Urinary bladder (tissue), 4 donors: ENCODE results near the gene RPSA. TPM values are rescaled to one million over a fixed set of nuclear protein-coding genes. Genes with fewer than 3 reads are reported as not detected.
"Not testable (repeated sequence)": the region's sequence is repeated elsewhere in the genome, so short reads cannot be mapped to it uniquely, and the experiment has no call there.

Experiments used
- DNase-seq: peaks from one replicate; pipeline ENCODE4 v3.0.0-alpha.2; 2015; ENCODE audit errors: extremely low spot score
- H3K27ac ChIP-seq: one replicate; pipeline ENCODE4 v1.5.1; 2013; ENCODE audit warnings: low read depth, mild to moderate bottlenecking, moderate library complexity
- H3K36me3 ChIP-seq: one replicate; pipeline ENCODE4 v1.6.1; 2013; ENCODE audit warnings: mild to moderate bottlenecking, moderate library complexity; ENCODE audit not compliant: insufficient read depth
- H3K4me1 ChIP-seq: one replicate; pipeline ENCODE4 v1.6.1; 2013; ENCODE audit warnings: mild to moderate bottlenecking, moderate library complexity; ENCODE audit not compliant: insufficient read depth
- H3K4me3 ChIP-seq: one replicate; pipeline ENCODE4 v1.5.1; 2013; ENCODE audit warnings: low read depth, low read length
- WGBS: extraction: QIAGEN DNeasy Blood & Tissue Kit; methylation state at CpG from one replicate; pipeline ENCODE4 v1.1.7; 2013; 5-methylcytosine and 5-hydroxymethylcytosine counted together
- polyA plus RNA-seq: library from polyadenylated mRNA; stranded (reverse); fragments of 200-250 nt; gene quantifications from one replicate; pipeline ENCODE4 v1.2.3, GENCODE V29; 2013
- total RNA-seq: library from RNA; depleted of rRNA; stranded (reverse); fragments of >200 nt; gene quantifications from one replicate; pipeline ENCODE4 v1.2.3, GENCODE V29; 2014
- donor health status: healthy with polysubstance abuse.
- donor health status: healthy.

RPSA gene
- total and polyA plus RNA-seq, 2 donors, result 970 to 1,326 TPM

DNA sequence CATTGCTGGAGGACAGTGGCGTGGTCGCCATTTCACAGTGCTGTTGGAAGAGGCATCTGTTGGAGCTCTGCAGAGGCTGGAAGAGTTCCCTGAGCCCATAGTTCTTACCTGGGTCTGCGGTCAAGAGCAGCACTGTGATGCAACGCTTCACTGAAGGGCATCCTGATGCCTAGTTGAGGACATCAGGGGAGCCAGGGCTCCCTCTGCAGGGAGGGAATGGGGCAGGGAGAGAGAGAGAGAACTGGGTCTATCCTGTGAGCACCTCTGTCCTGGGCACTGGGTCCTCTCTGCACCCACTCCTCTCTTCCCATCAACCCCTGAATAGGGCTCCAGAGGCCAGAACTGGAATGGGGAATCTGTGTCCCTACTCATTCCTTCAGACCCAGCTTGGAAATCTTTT is 37.0 kb downstream of the RPSA start:
- Histone ChIP-seq H3K27ac (no peak overlapping the region), H3K4me3 (no peak overlapping the region), H3K4me1 (no peaks in the 10 kb centered on the region), H3K36me3 (no peaks in the 10 kb centered on the region)
- no peak for DNase-seq
- 77% methylated on average over 4 of the region's 4 CpGs for WGBS

DNA sequence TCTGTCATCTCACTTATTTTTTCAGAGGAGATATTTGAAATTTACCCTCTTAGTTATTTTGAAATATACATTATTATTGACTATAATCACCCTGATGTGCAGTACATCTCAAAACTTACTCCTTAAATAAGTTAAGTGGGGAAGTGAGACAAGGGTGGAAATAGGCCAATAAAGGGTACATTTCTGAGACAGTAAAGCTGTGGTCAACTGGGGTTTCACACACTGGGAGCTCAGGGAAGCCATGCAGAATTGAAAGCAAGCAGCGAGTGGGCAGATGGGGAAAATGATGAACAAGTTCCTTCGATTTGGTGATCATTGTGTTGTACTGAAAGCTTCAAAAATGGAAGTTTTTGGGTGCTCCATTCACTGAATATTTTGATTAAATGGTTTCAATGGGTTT is 39.4 kb downstream of the RPSA start:
- 76% methylated on average over 2 of the region's 2 CpGs for WGBS
- no peaks in the 10 kb centered on the region for H3K4me1 ChIP-seq
- H3K36me3 ChIP-seq, result no peaks in the 10 kb centered on the region
- H3K4me3 ChIP-seq, result no peak overlapping the region
- no peak overlapping the region for H3K27ac ChIP-seq
- DNase-seq, result no peak

DNA sequence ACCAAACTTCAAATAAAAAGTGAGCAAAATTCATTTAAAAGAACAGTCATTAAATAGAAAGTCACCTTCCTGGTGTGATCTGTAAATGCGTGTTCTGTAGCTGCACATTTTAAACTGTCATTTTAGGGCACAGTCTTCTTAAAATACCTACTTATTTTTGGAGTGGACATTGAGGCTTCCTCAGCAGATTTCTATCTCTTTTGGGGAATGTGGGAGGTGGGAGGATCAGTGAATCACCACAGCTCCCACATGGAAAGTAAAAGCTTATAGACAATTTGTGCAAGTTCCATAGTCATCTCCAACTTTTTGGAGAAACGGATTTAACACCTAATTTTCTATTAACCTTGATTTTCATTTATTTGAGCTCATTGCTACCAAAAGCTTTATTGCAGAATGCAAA is 39.9 kb downstream of the RPSA start:
- H3K4me3 ChIP-seq, result no peak overlapping the region
- no peak overlapping the region for H3K27ac ChIP-seq
- 83% methylated on average over 2 of the region's 2 CpGs for WGBS
- no peaks in the 10 kb centered on the region for H3K36me3 ChIP-seq
- DNase-seq, result no peak
- no peaks in the 10 kb centered on the region for H3K4me1 ChIP-seq

DNA sequence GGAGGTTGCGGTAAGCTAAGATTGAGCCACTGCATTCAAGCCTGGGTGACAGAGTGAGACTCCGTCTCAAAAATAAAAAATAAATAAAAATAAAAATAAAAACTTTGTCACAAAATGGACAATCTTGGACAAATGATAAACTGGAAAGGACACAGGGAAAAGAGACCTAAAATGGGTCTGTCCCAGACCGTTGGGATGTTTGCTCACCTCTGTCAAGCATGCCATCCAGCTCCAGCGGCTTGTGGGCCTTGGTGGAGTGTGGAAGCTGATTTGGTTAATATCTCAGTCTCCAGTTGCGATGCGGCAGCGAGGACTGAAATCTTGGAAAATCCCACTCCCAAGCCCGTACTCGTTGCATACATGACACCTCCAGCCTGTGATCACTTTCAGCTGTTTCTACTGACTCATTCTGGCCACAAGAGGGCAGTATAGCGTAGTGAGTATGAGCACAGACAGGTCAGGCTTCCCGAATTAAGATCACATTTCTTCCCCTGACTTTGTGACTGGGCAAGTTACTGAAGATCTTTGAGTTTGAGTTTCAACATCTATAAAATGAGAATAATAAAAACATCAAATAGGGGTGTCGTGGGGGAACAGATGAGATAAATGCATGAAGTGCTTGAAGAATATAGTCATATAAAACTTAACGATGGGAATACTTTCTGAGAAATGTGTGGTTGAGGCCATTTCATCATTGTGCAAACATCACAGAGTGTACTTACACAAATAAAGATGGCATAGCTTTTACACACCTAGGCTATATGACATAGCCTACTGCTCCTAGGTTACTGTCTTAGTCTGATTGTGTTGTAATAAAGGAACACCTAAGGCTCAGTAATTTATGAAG is 41.3 kb downstream of the RPSA start:
- Histone ChIP-seq H3K4me3 (no peak overlapping the region), H3K4me1 (no peaks in the 10 kb centered on the region), H3K27ac (no peak overlapping the region), H3K36me3 (no peaks in the 10 kb centered on the region)
- WGBS, result 20% methylated on average over 13 of the region's 13 CpGs
- DNase-seq, result peak; percentile 80

DNA sequence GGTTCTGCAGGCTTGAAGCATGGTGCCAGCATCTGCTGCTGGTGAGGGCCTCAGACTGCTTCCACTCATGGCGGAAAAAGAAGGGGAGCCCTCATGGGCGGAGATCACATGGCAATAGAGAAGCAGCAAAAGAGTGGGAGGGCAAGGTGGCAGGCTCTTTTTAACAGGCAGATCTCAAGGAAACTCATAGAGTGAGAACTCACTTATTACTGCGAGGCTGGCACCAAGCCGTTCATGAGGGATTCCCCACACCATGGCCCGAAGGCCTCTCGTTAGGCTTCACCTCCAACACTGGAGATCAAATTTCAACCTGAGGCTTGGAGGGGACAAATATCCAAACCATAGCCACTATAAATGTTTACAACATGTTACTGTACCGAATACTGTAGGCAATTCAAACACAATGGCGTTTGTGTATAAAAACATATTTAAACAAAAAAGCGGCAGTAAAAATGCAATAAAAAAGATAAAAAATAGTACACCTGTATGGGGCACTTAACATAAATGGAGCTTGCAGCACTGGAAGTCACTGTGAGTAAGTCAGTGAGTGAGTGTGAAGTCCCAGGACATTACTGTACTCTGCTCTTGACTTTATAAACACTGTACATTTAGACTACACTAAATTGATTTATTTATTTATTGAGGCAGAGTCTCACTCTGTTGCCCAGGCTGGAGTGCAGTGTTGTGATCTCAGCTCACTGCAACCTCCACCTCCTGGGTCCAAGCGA is 42.1 kb downstream of the RPSA start:
- DNase-seq, result no peak
- no peaks in the 10 kb centered on the region for H3K36me3 ChIP-seq
- H3K4me1 ChIP-seq, result no peaks in the 10 kb centered on the region
- 60% methylated on average over 10 of the region's 10 CpGs for WGBS
- H3K27ac ChIP-seq, result no peak overlapping the region
- no peak overlapping the region for H3K4me3 ChIP-seq

DNA sequence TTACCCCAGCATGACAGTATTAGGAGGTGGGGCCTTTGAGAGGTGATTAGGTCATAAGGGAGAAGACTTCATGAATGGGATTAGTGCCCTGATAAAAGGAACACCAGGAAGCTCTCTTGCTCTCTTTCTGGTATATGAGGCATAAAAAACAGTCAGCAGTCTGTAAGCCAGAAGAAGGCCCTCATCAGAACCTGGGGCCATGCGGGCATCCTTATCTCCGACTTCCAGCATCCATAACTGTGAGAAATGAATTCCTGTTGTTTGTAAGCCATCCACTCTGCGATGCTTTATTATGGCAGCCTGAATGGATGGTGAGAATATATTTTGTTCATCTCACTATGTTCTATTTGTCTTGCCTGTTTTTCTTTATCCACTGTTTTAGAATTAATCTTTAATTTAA is 43.3 kb downstream of the RPSA start:
- Histone ChIP-seq H3K36me3 (no peaks in the 10 kb centered on the region), H3K4me1 (no peaks in the 10 kb centered on the region), H3K4me3 (no peak overlapping the region), H3K27ac (no peak overlapping the region)
- 77% methylated on average over 3 of the region's 3 CpGs for WGBS
- DNase-seq, result no peak

DNA sequence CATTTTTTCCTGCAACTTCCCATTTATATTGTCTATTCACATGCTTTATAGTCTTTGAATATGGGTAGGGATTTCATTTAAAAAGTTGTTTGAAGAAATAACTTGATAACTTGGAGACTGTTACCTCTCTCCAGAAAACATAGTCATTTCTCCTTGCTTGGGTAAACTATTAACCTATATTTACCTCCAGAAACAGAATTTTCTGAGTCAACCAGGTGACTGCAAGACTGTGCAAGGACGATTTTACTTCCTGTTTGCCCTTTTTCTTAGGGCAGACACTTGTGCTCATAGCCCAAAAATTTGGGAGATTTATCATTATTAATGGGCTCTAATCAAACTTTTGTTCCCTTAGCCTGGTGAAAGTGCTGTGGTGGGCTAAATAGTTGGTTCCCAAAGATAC is 46.6 kb downstream of the RPSA start:
- 54% methylated on average over 1 of the region's 1 CpG for WGBS
- H3K27ac ChIP-seq, result no peak overlapping the region
- H3K36me3 ChIP-seq, result no peaks in the 10 kb centered on the region
- no peak overlapping the region for H3K4me3 ChIP-seq
- no peaks in the 10 kb centered on the region for H3K4me1 ChIP-seq
- no peak for DNase-seq

DNA sequence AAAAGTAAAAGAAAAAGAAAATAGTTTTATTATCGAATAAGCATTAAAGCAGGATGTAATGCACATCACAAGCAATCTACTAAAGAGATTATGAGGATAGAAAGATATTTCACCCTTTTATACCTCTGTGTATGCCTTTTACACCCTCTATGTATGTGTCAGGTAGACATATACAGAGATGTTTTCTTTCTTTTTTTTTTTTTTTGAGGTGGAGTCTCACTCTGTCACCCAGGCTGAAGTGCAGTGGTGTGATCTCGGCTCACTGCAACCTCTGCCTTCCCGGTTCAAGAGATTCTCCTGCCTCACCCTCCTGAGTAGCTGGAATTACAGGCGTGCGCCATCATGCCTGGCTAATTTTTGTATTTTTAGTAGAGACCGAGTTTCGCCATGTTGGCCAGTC is 47.4 kb downstream of the RPSA start:
- not testable (repeated sequence) for H3K4me1 ChIP-seq, H3K27ac ChIP-seq, H3K4me3 ChIP-seq, DNase-seq, H3K36me3 ChIP-seq
- 88% methylated on average over 7 of the region's 7 CpGs for WGBS

DNA sequence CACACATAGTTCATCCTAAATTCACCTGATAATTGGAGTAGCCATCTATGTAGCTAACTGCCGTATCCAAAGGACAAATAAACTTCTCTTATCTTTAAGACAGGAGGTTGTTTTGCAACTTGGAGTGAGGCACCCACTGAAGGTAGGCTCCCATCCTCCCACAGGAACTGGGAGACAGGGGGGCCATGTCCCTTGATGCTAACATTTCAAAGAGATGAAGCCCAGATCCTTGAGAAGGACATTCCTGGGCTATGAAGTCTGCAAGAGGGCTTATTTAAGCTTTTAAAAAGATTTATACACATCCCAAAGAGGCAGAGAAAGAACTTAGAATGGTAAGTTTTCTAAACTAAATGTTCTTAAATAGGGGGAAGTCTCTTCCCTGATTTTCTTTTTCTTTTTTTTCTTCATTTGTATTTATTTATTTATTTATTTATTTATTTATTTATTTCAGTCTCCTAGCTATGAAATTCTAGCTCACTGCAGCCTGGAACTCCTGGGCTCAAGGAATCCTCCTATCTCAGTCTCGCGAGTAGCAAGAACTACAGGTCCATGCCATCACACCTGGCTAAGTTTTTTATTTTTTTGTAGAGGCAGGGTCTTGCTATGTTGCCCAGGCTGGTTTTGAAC is 48.2 kb downstream of the RPSA start:
- Histone ChIP-seq H3K4me1 (no peaks in the 10 kb centered on the region), H3K4me3 (no peak overlapping the region), H3K27ac (no peak overlapping the region), H3K36me3 (no peaks in the 10 kb centered on the region)
- WGBS, result 35% methylated on average over 3 of the region's 3 CpGs
- no peak for DNase-seq

DNA sequence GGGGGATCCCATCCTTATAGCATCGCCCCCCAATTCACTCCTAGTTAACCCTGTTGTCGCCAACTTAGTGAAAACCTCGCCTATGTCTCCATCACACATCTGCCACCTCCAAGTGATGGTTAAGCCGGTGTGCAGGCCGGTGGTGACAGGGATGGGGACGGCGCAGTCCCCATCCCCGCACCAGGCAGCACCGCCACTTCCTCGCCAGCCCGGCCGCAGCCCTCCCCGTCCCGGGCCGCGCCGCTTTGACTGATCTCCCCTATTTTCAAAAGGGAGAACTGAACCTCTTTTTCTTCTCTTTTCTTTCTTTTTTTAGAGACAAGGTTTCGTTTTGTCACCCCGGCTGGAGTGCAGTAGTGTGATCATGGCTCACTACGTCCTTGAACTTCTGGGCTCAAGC is 49.6 kb downstream of the RPSA start:
- no peak for DNase-seq

DNA sequence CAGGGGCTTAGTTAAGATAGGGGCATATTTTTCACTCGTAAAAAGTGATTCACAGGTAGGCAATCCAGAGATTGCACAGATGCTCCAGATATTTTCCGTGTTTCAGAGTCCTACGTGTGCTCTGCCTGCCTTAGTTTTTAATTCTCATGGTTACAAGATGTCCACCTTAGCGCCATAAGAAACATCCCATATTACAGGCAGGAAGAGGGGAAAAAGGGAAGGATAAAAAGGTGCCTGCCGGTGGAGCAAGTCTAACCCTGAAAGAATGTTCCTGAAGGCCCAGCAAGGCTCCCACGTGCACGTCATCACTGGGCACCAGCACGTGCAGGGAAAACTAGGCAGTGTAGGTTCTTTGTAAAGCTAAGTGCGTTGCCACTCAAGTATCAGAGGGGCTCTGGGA is 50.8 kb downstream of the RPSA start:
- WGBS, result 78% methylated on average over 9 of the region's 9 CpGs
- no peak overlapping the region for H3K4me3 ChIP-seq
- no peak overlapping the region for H3K27ac ChIP-seq
- no peak for DNase-seq
- no peaks in the 10 kb centered on the region for H3K36me3 ChIP-seq
- no peaks in the 10 kb centered on the region for H3K4me1 ChIP-seq

More for the DNA sequence above, 49.6 kb downstream of the RPSA start:
- no peaks in the 10 kb centered on the region for H3K4me1 ChIP-seq
- 96% methylated on average over 20 of the region's 20 CpGs for WGBS
- H3K4me3 ChIP-seq, result no peak overlapping the region
- no peak overlapping the region for H3K27ac ChIP-seq
- no peaks in the 10 kb centered on the region for H3K36me3 ChIP-seq

DNA sequence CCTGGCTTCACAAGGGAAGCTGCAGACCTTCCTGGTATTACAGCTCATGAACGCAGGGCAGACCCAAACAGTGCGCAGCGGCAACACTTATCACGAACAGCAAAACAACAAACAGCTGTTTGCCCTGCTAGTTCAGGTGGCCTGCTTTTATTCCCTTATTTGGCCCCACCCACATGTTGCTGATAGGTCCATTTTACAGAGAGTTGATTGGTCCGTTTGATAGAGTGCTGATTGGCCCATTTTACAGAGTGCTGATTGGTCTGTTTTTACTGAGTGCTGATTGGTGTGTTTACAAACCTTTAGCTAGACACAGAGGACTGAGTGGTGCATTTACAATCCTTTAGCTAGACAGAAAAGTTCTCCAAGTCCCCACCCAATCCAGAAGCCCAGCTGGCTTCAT is 52.1 kb downstream of the RPSA start:
- H3K36me3 ChIP-seq, result not testable (repeated sequence)

DNA sequence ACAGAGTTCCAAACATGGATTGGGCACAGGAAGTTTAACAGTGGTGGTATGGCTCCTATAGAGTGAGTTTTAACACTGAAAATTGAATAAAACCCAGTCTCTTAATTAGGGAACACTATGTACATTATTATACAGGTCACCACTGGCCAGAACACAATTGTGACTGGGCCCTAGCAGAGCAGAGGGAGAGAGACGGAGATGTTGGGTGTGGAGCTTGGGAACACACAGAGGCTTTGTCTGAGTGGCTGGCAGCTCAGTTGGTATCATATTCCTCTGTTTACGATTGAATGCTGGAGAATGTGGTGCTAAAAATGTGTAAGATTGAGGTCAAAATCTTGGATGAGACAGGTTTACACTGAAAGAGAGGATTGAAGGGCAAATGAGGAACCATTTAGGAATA is 54.2 kb downstream of the RPSA start:
- H3K27ac ChIP-seq, result no peak overlapping the region
- DNase-seq, result no peak
- H3K4me1 ChIP-seq, result no peaks in the 10 kb centered on the region
- WGBS, result 42% methylated on average over 2 of the region's 2 CpGs
- H3K4me3 ChIP-seq, result no peak overlapping the region
- no peaks in the 10 kb centered on the region for H3K36me3 ChIP-seq

More for the DNA sequence above, 52.1 kb downstream of the RPSA start:
- not testable (repeated sequence) for H3K27ac ChIP-seq, DNase-seq, H3K4me3 ChIP-seq, H3K4me1 ChIP-seq
- whole genome bisulfite sequencing, result 83% methylated on average over 5 of the region's 5 CpGs
